NCI-H1105 (cell line): ENCODE measurements around the gene EHD3.

Experiments used
- DNase-seq: peaks from one replicate; lab custom pipeline; 2025; lab: John Stamatoyannopoulos, UW

EHD3 gene

DNA sequence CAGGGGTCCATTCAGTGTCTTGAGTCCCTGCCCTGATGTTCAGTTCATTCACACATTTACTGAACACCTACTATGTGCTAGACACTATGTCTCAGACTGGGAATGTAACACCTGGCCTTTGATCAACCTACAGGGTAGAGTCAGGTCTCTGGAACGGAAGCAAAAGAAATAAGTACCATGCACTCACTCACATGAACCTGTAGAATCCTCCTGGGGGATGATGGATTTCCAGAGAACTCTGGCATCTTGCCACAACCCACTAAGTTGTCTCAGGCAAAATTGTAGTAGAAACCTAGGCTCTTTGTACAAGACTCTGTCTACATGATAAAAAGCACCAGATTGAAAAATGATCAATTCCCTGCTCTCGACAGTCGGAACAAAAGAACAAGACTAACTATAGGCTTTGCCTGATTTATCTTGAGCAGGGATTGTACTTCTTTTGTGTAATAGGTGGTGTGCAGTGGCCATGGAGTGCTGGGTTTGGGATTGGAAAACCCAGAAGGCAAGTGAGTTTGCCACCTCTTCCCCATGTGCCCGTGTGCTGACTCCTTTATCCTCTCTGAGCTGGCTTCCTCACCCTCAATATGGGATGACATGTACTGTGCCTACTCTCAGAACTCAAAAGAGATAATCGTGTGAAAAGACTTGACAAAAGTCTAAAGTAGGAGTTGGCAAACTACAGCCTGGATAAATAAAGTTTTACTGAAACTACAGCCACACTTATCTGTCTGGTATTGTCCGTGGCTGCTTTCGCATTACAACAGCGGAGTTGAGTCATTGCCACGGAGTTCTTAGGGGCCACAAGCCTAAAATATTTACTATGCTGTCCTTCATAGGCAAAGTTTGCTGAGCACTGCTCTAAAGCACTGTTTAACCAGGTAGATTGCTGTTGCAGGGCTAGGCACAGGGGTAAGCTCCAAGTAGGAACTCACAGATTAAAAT is 21.0 kb upstream of the EHD3 start:
- no peak for DNase-seq

DNA sequence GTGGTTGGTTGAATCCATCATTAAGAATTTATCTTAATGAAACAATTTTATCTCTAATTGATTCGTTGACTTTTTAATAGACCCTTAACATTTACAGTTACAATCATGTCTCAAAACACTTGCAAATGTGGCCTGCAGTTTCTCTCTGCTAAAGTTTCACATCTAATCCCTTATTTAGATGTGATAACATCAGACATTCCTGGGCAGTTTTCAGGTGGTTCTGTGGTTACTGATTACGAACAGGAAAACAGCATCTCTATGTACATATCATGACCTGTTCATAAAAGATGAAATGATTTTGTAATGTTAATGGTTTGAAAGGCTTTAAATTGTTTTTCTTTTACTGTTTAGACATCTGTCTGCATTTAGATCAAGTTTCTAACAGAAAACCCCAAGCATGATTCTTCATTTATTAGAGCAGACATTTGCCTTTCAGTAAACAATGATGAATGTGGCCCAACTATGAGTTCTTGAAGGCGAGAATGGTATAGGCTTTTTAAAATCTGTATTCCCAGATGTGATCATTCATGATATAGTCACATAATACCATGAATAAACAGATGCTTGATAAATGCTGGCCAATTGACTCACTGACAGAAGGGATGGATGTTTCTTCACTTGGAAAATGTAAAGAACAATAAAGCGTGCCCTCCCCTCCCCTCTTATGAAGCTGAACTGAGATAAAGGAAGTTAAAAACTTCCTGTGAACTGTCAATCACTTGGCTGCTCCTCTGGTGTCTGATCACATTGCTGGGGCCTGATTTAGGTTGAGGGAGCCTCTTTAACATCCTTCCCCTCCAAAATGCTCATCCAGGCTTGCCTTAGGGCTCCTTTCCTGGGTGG is 20.1 kb upstream of the EHD3 start:
- DNase-seq, result no peak

DNA sequence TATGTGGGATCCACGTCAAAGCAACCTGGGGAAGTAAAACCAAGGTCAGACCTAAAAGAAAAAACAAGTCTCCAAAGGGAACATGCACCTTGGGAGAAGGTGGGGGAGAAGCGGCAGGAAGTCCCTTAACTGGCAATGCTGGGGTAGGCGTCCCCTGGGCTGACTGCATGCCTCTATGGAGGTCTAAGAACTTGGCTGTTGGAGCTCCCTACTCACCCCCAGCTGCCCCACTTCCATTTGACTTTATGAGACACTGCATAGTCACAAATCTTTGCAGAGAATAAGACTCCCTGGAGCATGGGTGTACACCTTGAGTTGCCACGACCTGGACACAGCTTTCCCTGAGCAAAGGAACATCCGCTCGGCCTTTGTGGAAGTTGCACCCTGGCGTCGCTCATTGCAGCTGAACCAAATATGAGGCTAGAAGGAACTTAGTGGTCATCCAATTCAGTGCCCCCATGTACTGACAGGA is 19.5 kb upstream of the EHD3 start:
- DNase-seq, result no peak

DNA sequence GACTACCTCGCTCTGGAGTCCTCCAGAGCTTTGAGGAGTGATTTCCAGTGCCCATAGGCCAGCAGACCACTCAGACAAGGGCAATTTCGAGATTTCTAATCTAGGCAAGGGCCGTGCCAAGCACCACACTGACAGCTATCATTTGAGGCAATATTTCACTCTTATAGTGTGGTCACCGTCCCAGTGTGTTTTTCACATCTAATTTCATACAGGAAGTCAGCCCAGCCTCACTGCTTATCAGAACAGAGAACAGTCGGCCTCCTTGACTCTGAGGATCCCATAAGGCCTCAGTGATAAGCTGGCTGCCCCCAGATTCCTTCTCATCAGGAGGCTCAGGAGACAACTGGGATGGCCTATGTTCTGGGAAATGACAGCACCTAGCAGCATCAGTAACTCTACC is 17.2 kb upstream of the EHD3 start:
- no peak for DNase-seq

DNA sequence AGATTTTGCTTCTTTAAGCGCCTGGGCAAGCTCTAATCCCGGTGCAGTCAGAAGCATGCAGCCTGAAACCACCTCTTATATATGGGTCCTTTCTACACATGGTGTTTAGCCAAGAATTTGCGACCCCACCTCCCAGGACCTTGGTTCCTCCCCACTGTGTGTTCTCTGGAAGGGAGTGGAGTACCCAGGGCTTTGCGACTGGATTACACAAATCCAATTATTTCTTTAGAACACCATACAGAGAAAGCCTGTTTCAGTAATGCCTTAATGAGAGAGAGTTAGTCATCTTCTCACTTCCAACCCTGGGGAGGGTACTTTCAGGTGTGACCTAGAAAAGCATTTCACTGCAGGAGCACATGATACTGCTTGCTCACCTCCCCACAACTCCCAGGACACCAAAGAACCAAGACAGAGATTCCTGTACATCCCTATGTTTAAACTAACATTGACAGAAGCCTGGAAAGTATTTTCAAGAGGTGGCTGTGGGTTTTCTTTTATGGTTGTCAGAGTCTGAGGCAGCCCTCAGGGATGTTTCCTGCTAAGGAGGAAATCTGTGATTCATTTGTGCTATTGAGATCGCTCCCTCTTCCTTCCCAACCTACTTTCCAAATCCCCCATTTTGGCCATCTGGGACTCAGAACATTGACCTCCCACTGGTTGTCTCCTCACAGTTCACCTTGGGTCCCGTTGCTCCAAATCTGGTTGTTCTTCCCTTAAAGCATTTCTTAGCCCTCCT is 16.3 kb upstream of the EHD3 start, which contains the start of gene CAPN14:
Gene CAPN14, minus strand, starts transcription at position 51 of the 736 bp plus-strand sequence. CDS start 12,068 bp downstream, outside the sequence.
- DNase-seq, result no peak

DNA sequence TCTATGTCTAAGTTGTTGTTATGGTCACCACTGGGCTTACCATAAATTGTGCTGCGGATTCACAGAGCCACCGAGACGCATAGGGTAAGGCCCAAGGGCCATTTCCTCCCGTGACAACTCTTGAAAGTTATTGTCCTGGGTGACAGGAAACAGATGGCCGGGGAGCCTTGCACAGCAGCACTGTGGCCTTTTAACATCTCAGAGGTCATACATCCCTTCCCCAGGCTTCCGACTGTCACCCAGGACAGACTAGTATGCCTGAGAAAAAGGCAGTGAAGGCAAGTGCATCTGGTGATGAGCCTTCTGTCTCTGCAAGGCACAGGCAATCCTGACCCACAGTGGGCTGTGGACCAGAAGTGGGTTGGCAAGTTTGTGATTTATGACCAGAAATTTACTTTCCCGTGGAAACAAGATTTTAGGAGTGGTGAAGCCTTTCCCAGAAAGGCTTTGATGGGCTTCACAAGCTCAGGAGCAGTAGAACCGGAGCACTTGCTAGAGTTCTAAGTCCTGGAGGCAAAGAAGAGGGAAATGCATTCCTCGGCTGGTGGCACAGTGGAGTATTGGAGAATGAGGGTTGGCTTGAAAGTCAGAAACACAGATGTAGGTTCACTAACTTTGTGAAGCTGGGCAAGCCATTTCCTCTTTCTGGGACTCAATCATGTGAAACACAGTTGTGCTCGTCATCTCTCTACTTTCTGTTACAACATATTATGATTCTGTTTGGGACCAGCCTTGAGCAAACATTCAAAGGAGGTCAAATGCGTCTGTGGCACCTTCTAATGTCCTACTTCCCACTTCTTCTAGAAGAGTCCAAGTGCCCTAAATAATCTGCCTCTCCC is 14.6 kb upstream of the EHD3 start:
- no peak for DNase-seq

DNA sequence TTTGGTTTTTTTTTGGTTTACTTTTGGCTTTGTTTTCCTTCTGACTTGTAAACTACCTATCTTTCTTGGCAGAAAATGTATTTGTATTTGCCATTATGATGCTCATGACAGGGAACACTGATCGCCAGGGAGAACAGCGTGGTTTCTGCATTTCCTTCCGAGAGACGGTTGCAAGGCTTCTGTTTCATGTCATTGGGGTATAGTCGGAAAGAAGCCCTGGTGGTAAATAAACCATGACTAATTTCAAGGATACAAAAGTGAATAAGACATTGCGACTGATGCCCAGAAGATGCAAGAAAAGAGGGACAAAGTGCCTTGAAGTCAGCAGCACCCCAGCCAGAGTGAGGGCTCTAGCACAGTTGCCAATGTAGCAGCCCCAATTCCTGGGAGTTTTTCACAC is 12.4 kb upstream of the EHD3 start:
- no peak for DNase-seq

DNA sequence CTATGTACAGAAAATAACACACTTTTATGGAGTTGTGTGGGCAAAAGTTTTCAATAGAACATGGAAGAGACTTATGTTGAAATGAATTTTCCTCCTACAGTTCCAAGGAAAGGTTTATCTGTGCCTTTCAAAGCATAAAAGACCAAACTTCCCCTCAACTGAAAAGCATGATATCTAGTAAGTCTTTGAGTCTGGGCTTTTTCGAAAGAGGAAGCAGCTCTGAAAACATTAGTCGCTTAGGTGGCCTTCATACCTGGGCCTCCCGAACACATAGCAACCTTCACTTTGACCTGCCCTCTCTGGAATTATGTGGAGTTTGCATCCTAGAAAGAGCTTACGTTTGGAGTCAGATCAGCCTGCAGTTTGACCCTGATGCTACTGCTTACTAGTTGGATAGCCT is 11.9 kb upstream of the EHD3 start:
- no peak for DNase-seq

DNA sequence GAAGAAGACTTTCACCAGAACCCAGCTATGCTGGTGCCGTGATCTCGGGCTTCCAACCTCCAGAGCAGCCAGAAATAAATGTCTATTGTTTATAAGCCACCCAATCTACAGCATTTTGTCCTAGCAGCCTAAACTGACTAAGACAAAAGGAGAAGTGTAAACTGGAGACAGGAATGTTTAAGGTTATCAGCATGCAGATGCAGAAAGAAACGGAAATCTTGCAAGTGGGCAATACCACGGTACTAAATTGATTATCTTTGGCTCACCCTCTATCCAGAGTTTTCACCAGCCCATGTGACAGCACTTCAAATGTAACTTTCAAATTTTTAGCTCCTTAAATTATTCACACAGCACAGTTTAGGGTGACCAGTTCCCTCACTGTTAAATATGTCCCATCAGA is 10.9 kb upstream of the EHD3 start:
- DNase-seq, result no peak

DNA sequence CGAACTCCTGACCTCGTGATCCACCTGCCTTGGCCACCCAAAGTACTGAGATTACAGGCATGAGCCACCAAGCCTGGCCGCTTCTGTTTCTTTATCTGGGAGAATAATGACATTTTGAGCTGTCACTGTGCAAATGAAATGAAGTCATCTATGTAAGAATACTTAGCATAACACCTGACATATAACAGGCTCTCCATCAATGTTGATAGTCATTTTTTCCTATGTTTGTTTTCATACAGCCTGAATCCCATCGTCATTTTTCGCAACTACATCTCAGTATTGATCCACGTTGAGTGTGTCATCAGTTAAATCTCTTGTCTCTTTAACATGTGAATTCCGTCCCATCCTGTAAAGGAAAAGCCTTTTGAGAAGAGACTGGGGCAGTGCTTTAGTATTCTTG is 10.2 kb upstream of the EHD3 start:
- DNase-seq, result no peak

DNA sequence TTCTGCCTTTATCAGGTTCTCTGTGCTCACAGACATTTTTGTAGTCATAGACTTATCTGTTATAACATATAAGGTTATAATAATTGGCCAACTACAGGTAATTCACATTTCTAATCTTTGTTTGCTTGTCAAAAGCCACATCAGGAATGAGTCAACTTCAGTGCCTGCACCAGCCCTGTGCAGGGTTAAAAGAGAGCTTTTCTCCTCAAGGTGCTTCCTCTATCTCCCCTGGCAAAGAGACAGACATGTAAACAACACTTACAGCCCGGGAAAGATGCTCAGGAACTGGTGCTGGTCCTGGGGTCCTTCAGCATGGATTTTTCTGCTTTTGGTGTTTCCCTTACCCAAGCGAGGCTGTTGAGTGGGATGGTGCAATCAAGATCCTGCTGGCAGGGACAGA is 7.7 kb upstream of the EHD3 start:
- no peak for DNase-seq

DNA sequence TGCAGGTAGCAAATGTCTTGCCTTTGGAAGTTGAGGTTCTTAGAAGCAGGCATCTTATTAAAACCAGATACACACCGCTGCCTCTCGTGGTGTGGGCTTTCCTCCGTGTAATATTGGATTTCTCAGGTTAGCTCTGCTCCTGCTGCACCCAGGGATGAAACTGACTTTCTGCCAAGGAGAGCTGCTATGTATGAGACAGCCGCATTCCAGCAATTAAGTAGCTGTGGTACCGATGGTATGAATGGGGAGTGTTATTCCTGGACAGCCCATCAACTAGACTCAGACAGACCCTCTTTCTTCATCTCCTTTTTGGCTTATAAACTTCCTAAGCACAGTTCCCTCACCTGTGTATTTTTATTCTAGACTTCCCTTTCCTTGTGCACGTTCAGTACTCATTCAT is 6.8 kb upstream of the EHD3 start:
- DNase-seq, result no peak

DNA sequence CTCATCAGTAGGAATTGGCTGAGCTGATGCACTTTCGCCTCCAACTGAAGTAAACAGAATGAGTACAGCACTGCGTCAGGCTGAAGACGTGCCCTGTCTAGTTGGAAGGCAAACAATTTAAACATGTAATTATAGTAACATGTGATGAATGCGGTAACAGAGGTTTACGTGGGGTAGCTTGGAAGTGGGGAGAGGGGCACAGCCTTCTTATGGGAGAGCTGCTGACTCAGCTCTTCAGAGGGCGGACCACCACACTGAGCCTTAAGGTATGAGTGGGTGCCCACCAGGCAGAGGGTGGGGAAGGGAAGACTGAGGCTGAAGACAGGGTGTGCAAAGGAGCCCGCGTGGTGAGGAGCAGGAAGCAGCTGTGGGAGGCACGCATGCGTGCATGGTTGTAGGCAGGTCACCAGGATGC is 6.2 kb upstream of the EHD3 start:
- peak; percentile 9 for DNase-seq

DNA sequence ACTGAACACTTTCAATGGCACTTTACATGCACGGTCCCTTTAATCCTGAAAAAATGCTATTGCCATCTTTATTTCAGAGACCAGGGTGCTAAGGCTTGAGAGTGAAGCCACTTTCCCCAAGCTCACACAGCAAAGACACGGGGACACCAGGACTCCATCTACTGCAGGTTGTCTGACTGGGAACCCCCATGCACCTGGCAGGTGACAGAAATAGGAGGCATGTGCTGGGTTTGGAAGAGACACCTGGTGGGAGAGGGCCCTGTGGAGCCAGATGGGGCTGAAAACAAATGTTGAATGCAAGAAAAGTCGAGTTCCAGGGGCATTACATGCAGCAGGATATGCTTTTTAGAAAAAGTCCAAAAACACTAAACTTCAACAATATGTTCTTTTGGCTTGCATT is 5.2 kb upstream of the EHD3 start:
- no peak for DNase-seq

DNA sequence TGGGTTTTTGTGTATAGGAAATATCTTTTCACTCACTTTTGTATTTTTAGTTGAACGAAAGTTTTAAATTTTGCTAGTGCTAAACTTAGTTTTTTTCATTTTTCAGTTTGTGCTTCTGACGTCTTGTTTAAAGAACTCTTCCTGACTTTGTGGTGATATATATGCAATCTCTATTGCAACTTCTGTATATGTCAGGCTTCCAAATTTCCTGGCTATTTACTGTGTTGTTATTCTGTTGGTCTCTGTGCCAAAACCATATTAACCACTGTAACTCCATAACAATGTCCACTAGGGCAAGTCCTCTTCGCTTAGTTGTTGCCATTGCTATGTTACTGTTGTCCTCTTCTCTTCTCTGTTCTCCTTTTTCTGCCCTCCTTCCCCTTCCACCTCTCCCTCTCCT is 3.2 kb upstream of the EHD3 start:
- no peak for DNase-seq

DNA sequence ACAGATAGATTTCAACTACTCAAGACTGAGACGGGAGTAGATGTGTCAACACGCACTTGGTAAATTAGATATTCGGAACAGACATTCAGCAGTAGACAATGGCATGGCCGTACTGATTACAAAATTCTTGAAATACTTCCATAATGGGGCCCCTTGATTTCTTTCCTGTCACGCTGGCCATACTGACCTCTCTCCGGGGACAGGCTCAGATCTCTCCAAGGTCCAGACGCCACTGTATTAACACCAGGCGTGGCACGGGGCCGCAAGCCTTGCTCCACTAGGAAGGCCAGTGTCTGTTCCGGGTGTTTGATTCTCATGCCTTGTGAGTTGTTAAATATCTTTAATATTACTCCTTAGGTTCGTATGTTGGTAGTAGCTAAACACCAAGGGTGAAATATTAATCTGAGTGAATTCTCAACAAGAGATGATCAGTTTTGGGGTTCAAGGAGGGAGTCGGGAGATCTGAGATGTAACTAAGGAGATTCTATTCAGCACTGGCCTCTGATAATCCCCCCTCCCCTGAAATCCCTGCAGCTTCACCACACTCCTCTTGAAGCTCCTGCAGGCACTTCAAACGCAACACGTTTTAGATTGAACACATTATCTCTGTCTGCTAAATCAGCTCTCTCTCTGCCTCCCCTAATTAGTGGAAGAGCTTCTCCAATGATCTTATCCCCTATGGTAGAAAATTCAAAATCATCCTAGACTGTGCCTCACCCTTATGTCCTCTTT is 2.2 kb upstream of the EHD3 start:
- DNase-seq, result no peak

DNA sequence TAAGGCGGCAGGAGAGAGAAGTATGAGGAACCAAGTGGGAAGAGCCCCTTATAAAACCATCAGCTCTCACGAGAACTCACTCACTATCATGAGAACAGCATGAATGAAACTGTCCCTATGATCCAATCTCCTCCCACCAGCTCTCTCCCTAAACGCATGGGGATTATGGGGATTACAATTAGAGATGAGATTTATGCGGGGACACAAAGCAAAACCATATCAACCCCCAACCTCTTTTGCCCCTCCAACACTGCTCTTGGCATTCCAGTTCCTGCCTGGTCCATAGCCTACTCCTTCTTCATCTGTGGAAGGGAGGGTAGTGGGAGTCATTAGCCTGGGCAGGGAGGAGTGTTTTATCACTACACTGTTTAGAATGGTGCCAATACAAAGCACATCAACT is 1.4 kb upstream of the EHD3 start:
- DNase-seq, result no peak

DNA sequence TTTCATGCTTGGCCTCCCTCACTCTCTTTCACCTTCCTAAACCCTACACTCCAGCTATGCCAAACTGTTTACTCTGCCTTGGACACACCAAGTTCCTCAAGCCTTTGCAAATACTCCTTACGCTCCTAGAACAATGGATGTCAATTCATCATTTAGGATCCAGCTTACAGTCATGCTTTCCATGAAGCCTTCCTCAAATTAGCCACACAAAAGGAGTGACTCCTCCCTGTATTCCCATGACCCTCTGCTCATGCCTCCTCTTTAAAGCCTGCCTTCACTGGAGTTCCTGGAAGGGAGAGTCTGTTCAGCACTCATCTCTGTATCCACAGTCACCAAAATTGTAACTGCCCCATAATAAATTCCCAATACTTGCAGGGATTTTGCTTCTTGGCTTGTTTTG is 721 bp upstream of the EHD3 start:
- no peak for DNase-seq

DNA sequence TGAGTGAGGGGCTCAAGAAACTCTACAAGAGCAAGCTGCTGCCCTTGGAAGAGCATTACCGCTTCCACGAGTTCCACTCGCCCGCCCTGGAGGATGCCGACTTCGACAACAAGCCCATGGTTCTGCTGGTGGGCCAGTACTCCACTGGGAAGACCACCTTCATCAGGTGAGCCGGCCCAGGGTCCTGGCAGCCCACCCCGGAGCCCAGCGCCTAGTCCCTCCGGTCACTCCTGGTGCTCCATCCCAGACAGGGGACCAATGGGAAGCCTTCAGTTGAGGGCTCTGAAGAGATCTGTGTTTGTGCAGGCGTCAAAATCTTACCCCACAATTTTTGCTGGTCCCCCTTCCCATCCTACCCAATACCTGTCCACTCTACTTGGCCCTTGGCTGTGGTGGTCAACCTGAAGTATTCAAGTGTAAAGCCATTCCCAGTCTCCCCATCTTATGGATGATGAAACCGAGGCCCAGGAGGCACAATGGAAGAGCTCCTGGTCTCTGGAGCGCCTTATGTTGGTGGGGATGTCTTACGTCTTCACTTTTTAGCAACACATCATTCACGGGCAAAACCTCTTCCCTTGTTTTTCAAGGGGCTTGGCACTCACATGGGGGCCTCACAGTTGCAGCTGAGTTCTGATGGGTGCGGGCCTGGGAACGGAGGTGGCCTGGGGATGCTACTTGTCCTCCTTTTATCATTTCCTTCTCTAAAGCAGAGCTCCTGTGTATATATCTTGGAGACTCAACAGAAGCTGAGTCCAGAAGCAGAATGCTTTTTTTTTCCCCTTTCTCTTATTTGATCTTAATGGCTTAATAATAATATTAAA is 941 bp downstream of the EHD3 start:
- DNase-seq, result no peak

DNA sequence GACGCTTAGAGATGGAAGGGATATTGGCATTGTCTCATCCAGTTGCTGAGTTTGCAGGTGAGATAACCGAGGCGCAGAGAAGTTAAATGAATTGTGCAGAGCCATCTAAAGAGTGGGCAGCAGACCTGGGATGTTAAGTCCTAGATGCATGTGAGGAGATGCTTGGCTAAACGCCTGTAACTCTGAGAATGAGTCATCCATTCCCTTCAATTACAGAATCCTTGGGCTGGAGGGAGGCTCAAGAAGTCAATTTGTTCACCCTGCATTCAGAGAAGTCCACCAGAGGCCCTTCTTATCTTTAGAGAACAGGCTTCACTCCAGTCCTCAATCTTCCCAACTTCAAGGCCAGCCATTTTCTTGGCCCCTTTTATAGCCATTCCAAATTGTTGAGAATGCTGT is 1.6 kb downstream of the EHD3 start:
- no peak for DNase-seq
